Neural progenitor cell (in vitro differentiated cells): ENCODE results near the gene SSUH2. TPM values are rescaled to one million over a fixed set of nuclear protein-coding genes. Genes with fewer than 3 reads are reported as not detected.

ENCODE experiments used
- DNase-seq: peaks from one replicate; pipeline ENCODE4 v3.0.0-alpha.2; 2016; ENCODE audit warnings: low spot score
- H2AFZ ChIP-seq: fragments of 200-600 bp; sonication (generic); replicated peaks from 2 replicates; pipeline ENCODE4 v1.6.1; 2016; ENCODE audit warnings: antibody characterized with exemption
- H3F3A ChIP-seq: fragments of 200-600 bp; sonication (generic); 2 replicates; pipeline ENCODE4 v1.6.1; 2016; ENCODE audit warnings: antibody characterized with exemption, low read depth
- H3K27ac ChIP-seq: fragments of 200-600 bp; sonication (generic); 2 replicates; pipeline ENCODE4 v1.5.1; 2016; ENCODE audit warnings: mild to moderate bottlenecking
- H3K27me3 ChIP-seq: fragments of 200-600 bp; sonication (generic); 2 replicates; pipeline ENCODE4 v1.6.1; 2016; ENCODE audit warnings: mild to moderate bottlenecking, moderate library complexity
- H3K36me3 ChIP-seq: fragments of 200-600 bp; sonication (generic); 2 replicates; pipeline ENCODE4 v1.5.1; 2016
- H3K4me1 ChIP-seq: fragments of 200-600 bp; sonication (generic); 2 replicates; pipeline ENCODE4 v1.6.1; 2016; ENCODE audit warnings: mixed run types
- H3K4me2 ChIP-seq: fragments of 200-600 bp; sonication (generic); 2 replicates; pipeline ENCODE4 v1.6.1; 2016
- H3K4me3 ChIP-seq: fragments of 200-600 bp; sonication (generic); 2 replicates; pipeline ENCODE4 v1.5.1; 2016
- H3K79me2 ChIP-seq: fragments of 200-600 bp; sonication (generic); 2 replicates; pipeline ENCODE4 v1.6.1; 2016; ENCODE audit warnings: low read depth
- H3K9ac ChIP-seq: fragments of 200-600 bp; sonication (generic); 2 replicates; pipeline ENCODE4 v1.6.1; 2016
- H3K9me3 ChIP-seq: fragments of 200-600 bp; sonication (generic); 2 replicates; pipeline ENCODE4 v1.5.1; 2016; ENCODE audit warnings: low read depth
- H4K20me1 ChIP-seq: fragments of 200-600 bp; sonication (generic); 2 replicates; pipeline ENCODE4 v1.6.1; 2016; ENCODE audit warnings: low read depth
- H3K27ac Mint-ChIP-seq: 3 replicates; pipeline ENCODE4 v1.8.0; 2021; ENCODE audit warnings: mixed read lengths
- H3K27me3 Mint-ChIP-seq: 2 replicates; pipeline ENCODE4 v1.8.0; 2022; ENCODE audit warnings: low read depth, mild to moderate bottlenecking, inconsistent platforms, moderate library complexity, mixed read lengths; ENCODE audit not compliant: insufficient read depth
- H3K36me3 Mint-ChIP-seq: 3 replicates; pipeline ENCODE4 v1.8.0; 2021; ENCODE audit warnings: mixed read lengths
- H3K4me1 Mint-ChIP-seq: 3 replicates; pipeline ENCODE4 v1.8.0; 2021; ENCODE audit warnings: mixed read lengths
- H3K4me3 Mint-ChIP-seq: 3 replicates; pipeline ENCODE4 v1.8.0; 2021; ENCODE audit warnings: mild to moderate bottlenecking, moderate library complexity, mixed read lengths
- H3K9me3 Mint-ChIP-seq: 3 replicates; pipeline ENCODE4 v1.8.0; 2020; ENCODE audit warnings: mixed read lengths
- CTCF ChIP-seq: fragments of 200-600 bp; sonication (generic); IDR thresholded peaks from 2 replicates; pipeline ENCODE4 v1.5.1; 2017; ENCODE audit warnings: antibody characterized with exemption, mild to moderate bottlenecking
- EZH2 ChIP-seq: fragments of 200-600 bp; sonication (generic); IDR thresholded peaks from 2 replicates; pipeline ENCODE4 v1.6.1; 2017; ENCODE audit warnings: antibody characterized with exemption, mild to moderate bottlenecking, moderate library complexity
- EZH2phosphoT487 ChIP-seq: fragments of 200-600 bp; sonication (generic); IDR thresholded peaks from 2 replicates; pipeline ENCODE4 v1.6.1; 2017; ENCODE audit warnings: antibody characterized with exemption
- total RNA-seq: library from RNA; depleted of rRNA; stranded (reverse); fragments of >200 nt; gene quantifications from 2 replicates; pipeline ENCODE4 v1.2.3, GENCODE V29; 2015; ENCODE audit warnings: low replicate concordance

SSUH2 gene
- total RNA-seq, 1 donor from 2014 or later, result 0.37 TPM

DNA sequence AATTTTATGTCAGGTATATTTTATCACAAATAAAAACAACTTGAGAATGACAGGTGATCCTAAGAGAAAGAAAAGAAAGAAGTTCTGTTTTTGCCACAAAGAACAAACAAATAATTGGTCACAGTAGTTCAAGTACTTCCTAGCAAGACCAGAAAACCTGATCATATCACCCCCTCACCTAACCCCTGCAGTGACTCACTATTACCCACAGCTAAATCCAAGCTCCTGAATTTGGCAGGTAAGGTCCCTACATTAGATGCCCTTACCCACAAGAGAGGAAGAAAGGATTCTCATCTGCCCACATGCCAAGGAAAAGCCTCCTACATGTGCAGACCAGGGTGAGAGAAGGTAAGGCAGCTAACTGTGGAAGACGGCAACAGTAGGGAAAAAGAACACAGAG lies 4.4 kb downstream of the SSUH2 start:
- H3K79me2 ChIP-seq, result no peaks in the 10 kb centered on the region
- no peak overlapping the region for H3K4me3 ChIP-seq
- H2AFZ ChIP-seq, result no peak overlapping the region
- TF ChIP-seq EZH2 (no peak), CTCF (no peak), EZH2phosphoT487 (no peak)
- peaks cover 2% of the 10 kb centered on the region for H3K9me3 Mint-ChIP-seq
- H3K36me3 Mint-ChIP-seq, result no peaks in the 10 kb centered on the region
- H3K27ac ChIP-seq, result no peak overlapping the region
- no peaks in the 10 kb centered on the region for H3K27me3 ChIP-seq
- H3K9me3 ChIP-seq, result no peaks in the 10 kb centered on the region
- H3K4me1 ChIP-seq, result peaks cover 18% of the 10 kb centered on the region
- no peaks in the 10 kb centered on the region for H3F3A ChIP-seq
- no peak overlapping the region for H3K9ac ChIP-seq
- peak overlapping the region; percentile 46 for H3K27ac Mint-ChIP-seq
- H3K4me2 ChIP-seq, result no peak overlapping the region
- H3K4me3 Mint-ChIP-seq, result no peak overlapping the region
- H4K20me1 ChIP-seq, result no peaks in the 10 kb centered on the region
- H3K36me3 ChIP-seq, result no peaks in the 10 kb centered on the region
- H3K4me1 Mint-ChIP-seq, result peaks cover 33% of the 10 kb centered on the region
- no peak for DNase-seq
- H3K27me3 Mint-ChIP-seq, result peaks cover 3% of the 10 kb centered on the region

- Histone ChIP-seq H3K27me3 (no peaks in the 10 kb centered on the region), H3K4me3 (no peak overlapping the region), H3K4me1 (peaks cover 18% of the 10 kb centered on the region), H2AFZ (no peak overlapping the region), H3F3A (no peaks in the 10 kb centered on the region), H3K9ac (no peak overlapping the region), H3K36me3 (no peaks in the 10 kb centered on the region), H3K79me2 (no peaks in the 10 kb centered on the region), H4K20me1 (no peaks in the 10 kb centered on the region), H3K4me2 (peak overlapping the region; percentile 47), H3K27ac (no peak overlapping the region), H3K9me3 (no peaks in the 10 kb centered on the region)
- H3K4me1 Mint-ChIP-seq, result peaks cover 33% of the 10 kb centered on the region
- H3K27me3 Mint-ChIP-seq, result peaks cover 3% of the 10 kb centered on the region
- no peaks in the 10 kb centered on the region for H3K36me3 Mint-ChIP-seq
- peaks cover 2% of the 10 kb centered on the region for H3K9me3 Mint-ChIP-seq
- peak; percentile 12 for DNase-seq
- TF ChIP-seq CTCF (no peak), EZH2 (no peak), EZH2phosphoT487 (no peak)
- H3K4me3 Mint-ChIP-seq, result no peak overlapping the region
- H3K27ac Mint-ChIP-seq, result peak overlapping the region; percentile 79
Observed at GRCh38 chr3:8639659-8640000, 5.0 kb downstream of the SSUH2 start.

DNA sequence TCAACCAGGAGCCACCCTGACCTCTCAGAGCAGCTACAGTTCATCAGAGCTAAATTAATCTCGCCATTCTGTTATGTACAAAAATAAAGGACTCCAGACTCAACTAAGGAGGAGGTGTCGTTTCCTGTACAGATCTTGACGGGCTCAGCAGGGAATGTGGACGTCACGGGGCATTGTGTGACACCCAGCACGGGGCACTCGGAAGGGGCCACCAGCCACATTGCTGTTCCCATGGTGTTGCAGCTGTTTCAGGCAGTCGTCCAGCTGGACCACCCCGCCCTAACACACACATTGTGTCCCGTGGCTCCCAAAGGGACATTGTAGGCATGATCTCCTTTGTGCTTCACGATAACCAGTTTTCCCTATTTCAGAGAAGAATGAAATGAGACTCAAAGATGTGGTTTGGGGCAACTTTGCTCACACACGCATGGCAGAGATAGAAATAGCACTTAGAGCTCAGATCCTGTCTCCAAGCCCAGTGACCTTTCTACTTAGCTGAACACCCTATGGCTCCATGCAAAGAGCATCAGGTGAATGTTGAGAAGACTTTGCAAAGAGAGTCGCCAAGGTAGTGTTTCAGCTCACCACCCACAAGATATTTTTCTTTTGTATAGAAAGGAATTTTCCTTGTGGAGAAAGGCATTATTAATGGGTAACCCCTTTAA lies 5.5 kb downstream of the SSUH2 start:
- Mint-ChIP-seq H3K36me3 (no peaks in the 10 kb centered on the region), H3K27me3 (peaks cover 3% of the 10 kb centered on the region), H3K9me3 (peaks cover 2% of the 10 kb centered on the region), H3K4me1 (peaks cover 33% of the 10 kb centered on the region), H3K27ac (peak overlapping the region; percentile 92), H3K4me3 (peak overlapping the region; percentile 33)
- Histone ChIP-seq H3K36me3 (no peaks in the 10 kb centered on the region), H3K4me3 (no peak overlapping the region), H2AFZ (no peak overlapping the region), H3K27ac (no peak overlapping the region), H3K9ac (no peak overlapping the region), H3F3A (no peaks in the 10 kb centered on the region), H3K79me2 (no peaks in the 10 kb centered on the region), H4K20me1 (no peaks in the 10 kb centered on the region), H3K9me3 (no peaks in the 10 kb centered on the region), H3K4me1 (peaks cover 18% of the 10 kb centered on the region), H3K4me2 (peak overlapping the region; percentile 47), H3K27me3 (no peaks in the 10 kb centered on the region)
- DNase-seq, result no peak
- no peak for TF ChIP-seq EZH2phosphoT487
- no peak for TF ChIP-seq CTCF
- TF ChIP-seq EZH2, result no peak
